Dermis blood vessel endothelial cell (primary cell): ENCODE measurements around the gene MELTF. TPM values are rescaled to one million over a fixed set of nuclear protein-coding genes. Genes with fewer than 3 reads are reported as not detected.

Experiments used
- DNase-seq: peaks from one replicate; pipeline ENCODE4 v3.0.0; 2010
- total RNA-seq: library from RNA; depleted of rRNA; stranded (reverse); fragments of >200 nt; gene quantifications from 2 replicates; pipeline ENCODE4 v1.2.3, GENCODE V29; 2014

The MELTF gene
- total RNA-seq, 1 donor from 2014 or later: 2.0 TPM

DNA sequence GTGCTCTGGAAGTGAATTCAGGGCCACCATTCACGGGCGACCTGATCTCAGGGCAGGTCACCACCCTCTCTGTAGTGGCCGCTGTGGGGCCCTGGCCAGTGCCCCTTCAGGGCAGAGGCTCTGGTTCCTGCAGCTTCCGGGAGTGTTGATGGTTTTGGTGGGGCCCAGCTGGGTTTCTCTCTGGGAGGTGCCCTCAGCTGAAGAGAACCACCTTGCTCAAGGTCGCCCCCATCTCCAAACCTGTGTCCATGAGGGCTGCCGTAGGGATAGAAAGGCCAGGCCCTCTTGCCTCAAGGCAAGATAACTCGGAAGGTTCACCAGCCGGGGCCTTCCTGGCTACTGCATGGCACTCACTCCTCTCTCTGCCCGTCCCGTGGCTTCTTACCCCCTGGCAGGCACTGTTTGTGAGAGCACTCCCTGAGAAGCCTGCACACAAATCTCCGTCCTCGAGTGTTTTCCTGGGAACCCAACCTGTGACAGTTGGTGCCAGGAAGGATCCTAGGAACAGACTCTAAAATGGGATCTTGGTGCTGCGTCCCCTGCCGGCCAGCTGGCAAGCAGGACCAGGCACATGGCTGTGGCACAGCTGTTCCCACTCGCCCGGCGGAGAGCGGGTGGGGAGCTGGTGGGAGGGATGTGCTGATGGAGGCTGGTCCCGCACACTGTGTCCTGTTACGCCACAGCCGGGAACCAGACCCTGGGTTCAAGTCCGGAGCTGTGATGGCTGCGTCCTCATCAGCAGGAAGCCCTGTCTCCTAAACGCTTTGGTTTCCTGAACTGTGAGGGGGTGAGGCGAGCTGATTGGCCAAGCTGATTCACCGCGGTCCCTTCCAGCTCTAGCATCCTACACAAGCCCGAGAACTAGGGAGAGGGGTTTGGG lies 37.8 kb downstream of the MELTF start:
- DNase-seq: no peak

DNA sequence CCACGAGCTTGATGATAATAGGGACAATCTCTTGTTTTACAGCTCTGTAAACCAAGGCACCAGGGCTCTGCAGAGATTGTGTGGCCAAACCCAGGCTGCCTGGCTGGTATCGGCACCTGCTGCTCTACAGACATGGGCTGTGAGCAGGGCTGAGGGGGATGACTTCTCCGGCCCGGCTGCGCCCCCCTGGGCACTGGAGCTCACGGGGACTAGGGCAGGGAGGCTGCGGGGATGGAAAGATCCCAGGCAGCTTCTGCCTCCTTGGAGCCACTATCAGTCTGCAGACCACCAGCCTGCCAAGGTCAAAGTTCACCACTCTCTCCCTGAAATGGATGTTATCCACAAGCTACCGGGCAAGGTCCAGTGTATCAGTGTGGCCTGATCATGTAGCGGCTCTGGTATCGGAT lies 39.0 kb downstream of the MELTF start:
- no peak for DNase-seq

DNA sequence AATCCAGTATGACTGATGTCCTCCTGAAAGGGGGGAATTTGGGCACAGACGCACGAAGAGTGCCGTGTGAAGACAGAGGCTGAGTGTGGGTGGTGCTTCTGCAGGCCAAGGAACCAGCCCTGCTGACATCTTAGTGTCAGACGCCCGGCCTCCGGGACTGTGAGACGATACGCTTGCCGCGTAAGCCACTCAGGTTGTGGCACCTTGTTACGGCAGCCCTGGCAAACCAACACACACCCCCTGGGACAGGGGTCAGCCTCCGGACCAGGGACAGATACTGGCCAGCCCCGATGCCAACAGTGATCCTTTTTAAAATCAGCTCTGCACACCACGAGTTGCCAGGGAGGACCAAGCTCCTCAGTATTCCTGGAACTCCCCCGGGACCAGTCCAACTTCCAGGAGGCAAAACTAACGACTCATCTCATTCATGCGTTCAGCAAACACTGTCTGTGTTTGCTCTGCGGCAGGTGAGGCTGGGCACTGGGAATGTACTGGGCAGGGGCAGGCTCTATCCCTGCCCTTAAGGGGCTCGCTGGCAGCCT lies 39.8 kb downstream of the MELTF start:
- no peak for DNase-seq

DNA sequence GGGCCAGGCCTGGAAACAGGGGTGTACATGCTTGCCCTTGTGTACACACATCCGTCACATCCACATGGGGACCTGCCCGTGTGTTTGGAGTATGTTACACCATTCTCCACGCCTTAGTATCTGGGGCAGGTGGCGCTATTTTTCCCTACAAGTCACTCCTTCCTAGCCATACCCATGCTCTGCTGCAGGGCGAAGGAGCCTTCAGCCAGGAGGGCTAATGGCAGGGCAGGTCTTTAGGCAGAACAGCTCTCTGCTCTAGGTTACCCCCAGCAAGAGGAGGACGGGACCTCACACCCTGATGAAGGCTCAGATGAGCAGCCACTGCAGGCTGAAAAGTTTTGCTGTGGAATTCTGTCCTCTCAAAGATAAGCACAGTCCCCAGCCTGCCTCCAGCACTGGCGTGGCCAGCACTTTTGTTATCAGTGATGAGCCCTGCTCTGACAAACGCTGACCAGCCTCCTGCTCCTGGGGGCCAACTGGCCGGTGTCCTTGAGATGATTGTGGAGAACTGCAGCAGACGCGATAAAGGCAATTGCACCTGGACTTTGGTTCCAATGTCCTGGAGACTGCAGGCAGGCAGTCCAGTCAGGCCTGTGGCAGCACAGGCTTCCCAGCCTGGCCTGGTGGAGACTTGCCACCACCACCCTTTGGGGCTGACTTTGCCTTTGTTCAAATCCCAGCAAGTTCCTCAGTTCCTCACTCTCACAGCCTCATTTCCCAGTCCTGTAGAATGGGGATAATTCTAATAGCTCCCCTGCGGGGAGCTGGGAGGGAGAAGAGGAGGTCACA lies 41.2 kb downstream of the MELTF start:
- DNase-seq: no peak

DNA sequence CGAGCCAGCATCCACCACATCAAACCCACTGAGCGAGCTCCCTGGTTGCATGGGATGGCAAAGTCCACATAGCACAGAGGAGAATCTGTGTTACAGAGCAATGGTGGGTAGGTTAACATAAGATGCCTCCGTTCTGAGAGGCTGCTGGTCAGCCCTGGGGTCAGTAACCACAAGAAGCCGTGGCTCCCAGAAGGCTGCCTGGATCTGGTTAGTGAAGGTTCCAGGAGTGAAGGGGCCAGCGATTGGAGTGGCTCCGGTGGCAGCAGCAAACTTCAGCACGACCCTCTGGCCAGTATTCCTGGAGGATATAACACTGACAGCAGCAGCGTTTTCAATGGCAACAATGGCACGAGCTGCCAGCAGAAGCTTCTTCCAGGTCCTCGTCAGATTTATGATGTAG lies 42.6 kb downstream of the MELTF start:
- DNase-seq: no peak

DNA sequence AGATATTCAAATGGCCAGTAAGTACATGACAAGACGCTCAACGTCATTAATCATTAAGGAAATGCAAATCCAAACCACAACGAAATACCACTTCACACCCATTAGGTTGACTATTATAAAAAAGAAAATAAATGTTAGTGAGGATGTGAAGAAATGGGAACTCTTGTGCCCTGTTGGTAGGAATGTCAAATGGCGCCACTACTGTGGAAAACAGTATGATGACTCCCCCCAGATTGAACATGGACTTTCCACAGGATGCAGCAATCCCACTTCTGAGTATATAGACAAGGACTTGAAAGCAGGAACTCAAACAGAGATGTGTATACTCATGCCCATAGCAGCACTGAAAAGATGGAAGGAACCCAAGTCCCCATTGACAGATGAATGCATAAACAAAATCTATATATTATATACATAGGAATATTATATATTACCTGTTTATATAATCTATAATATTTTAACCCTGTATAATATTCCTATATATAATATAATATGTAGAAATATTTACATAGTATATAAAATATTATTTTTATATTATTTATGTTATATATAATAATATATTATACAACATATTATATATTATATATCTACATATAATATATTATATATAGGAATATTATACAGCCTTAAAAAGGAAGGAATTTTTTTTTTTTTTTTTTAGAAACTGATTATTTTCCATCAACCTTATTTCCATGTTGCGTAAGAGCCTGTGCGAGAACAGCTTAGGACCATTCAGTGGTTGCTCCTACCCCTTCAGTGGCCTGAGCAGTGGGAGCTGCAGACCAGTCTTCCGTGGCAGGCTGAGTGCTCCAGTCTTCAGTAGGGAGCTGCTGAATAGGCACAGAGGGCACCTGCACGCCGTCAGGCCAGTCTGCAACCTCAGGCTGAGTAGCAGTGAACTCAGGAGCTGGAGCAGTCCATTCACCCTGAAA lies 43.4 kb downstream of the MELTF start:
- DNase-seq: no peak

DNA sequence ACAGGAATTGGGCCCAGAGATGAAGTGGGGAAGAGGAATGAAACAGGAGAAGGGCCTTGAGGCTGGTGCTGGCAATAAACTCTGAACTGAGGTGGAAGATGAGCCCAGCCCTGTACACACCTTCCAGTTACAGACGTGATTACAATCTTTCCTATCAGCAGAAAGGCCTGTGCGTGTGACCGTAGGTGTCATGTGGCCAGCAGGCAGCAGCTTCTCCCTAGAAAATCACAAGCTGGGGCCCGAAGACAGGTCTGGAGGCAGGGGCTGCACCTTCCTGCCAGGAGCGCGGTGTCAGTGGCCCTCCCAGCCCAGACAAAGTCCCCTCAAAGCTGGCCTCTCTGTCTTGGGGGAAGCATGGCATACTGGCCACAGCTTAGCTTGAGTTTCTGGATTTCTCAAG lies 44.3 kb downstream of the MELTF start:
- no peak for DNase-seq

DNA sequence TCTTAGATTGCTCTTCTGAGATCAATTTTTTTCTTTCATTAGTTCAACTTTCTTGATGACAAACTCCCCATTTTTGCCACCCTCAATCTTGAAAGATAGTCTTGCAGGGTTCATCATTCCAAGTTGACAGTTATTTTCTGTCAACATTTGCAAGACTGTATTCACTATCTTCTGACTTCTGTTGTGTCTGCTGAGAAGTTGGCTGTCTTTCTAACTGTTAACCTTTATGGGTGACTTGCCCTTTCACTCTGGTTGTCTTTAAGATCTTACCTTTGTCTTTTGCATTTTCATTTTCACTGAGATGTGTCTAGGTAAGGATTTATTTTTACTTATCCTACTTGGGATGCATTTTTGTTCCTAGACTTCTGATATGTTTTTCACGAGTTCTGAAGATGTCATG lies 46.4 kb downstream of the MELTF start:
- DNase-seq: no peak

DNA sequence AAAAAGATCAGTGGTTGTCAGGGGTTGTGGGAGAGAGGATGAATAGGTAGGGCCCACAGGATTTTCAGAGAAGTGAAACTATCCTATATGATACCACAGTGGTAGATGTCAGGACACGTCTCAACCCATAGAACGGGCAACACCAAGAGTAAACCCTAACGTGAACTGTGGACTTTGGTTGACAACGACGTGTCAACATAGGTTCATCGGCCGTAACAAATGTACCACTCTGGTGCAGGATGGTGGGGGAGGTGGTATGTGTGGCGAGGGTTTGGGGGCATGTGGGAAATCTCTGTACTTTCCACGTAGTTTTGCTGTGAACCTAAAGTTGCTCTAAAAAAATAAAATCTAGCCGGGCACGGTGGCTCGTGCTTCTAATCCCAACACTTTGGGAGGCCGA lies 48.0 kb downstream of the MELTF start:
- DNase-seq: no peak

DNA sequence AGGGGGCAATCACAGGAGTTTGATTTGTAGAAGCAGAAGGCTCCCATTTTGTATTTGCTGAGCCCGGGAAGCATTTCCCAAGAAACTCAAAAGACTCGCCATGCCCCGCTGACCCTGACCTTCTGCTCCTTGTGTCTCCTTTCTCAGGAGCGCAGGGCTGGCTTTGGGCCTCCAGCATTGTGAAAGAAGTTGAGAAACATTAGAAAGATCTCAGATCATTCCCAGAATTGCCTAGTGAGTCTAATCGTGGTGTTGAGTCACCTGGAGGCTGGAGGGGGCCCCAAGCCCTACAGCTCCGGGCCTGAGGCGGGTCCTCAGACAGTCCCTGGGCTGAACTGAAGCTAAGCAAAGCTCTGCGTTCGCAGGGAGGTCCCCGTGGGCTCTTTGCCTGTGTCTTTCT lies 50.1 kb downstream of the MELTF start:
- no peak for DNase-seq

DNA sequence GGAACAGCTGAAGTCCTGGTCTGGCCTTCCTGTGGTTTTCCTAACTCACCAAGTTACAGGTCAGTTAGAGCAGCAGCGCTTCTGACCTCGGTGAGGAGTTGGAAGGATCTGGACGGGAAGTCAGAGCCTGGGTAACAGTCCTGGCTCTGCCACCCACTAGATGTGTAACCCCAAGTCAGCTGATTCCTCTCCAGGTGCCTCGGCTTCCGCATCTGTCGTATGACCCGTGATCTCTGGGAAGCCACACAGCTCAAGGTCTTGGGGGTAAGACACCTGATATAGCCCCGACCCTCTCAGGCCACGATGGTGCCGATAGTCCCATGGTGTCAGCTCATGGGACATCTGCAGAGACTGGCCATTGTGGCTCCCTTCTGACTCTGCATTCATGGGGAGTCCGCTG lies 52.7 kb downstream of the MELTF start:
- DNase-seq: no peak

DNA sequence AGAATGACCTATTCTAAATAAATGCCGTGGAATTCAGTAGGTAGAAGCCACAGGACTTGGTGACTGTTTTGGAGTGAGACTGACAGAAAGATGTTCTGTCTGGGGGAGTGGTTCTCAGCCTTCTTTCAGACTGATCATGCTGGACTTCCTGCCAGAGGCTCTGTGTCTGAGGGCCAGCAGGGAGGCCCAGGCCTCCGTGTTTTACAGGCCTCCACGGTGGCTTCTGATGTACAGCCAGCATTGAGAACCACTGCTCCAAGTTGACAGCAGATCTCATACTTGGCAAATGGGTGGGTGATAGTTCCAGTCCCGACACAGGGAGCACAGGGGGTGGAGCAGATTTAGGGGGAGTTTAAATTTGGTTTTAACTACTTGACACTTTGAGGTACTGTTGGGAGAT lies 54.3 kb downstream of the MELTF start:
- no peak for DNase-seq

DNA sequence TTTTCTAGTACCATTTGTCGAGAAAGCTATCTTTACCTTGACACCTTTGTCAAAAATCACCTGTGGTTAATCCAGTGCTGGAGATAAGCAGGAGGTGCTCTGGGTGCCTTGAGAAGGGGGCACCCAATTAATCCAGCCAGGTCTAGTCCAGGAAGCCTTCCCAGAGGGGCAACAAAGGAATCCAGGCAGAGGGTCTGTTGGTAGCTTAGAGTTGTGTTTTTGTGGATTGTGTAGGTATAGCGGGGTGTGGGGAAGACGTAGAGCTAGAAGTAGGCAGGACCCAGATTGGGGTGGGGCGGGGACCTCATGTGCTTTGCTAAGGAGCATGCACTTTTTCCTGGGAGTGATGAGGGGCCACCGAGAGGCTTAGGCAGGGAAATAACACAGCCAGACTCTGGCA lies 55.0 kb downstream of the MELTF start:
- no peak for DNase-seq

DNA sequence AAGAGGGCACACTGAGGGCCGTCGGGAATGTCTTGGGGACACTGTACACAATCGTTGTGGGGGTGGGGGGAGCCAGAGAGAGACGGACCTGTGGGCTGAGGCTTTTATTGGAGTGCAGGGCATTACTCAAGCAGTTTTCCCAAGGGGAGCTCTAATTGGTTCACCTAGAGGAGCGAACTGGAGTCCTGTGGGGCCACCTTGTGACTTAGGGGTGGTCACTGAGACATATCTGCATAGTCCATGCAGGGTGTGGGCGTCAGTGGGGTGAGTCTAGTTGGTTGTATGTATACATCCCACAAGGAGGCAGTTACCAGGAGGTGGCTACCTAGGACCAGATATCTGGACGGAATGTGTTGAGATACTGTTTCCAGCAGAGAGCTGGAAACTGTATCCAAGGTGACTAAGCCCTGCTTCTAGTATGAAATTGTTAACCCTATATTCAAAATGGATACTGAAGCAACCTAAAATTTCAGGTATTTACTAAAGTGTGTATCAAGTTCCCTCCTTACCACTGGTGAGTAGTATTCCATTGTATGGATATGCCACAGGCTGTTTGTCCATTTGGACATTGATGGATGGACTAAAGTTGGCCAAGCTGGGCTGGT lies 58.4 kb downstream of the MELTF start:
- no peak for DNase-seq

DNA sequence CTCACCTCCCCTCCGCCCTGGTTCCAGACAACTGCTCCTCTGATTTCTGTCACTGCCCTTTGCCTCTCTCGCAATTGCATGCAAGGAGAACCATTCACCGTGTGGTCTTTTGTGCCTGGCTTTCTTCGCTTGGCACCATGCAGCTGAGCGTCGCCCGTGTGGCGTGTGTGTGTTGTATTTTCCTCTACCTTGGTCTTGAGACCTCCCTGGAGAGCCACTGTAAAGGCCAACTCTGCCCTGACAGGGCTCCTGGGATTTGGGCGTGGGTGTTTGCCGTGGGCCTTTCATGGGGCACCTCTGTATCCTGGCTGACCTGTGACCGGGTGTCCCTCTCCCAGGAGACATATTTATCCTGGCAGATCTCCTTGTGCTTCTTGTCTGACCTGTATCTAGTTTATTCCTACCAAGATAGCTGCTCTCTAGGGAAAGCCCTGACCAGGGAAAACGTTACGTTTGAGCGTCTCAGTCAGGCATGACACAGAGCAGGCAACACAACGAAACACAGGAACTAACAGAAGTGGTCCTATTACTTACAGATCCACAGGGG lies 59.0 kb downstream of the MELTF start:
- DNase-seq: no peak

DNA sequence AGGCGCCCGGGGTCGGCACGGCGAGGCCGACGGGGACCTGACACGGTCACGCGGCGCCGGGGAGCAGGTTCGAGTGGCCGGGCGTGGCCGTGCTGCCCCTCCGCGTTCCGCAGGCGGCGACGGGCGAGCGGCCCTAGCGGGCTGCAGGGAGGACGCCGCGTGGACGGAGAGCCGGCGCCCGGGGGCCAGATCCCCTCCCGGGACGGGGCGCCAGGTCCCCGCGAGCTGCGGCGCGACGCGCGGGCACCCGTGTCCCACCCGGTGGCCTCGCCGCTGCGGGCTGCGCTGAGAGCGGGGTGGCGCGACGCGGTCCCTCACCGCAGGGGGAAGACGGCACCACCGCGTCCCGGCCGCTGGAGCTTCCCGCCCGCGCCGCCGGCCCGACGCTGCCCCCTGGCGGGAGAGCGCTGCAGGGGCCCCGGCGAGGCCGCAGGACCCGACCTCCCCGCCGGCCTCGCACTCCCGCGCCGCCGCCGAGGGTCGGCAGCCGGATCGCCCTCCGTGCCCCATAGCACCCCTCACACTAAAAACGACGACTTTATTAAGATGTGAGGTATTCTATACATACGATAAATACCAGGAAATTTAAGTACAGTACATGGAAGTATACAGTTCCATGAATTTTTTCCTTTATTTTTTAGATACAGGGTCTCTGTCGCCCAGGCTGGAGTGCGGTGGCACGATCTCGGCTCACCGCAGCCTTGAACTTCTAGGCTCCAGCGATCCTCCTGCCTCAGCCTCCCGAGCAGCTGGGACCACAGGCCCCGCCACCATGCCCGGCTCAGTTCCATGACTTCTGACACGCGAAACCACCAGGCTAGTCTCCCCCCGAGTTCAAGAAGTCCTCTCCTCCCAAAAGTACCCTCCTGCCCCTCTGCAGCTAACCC lies 59.7 kb downstream of the MELTF start:
- DNase-seq: peak; percentile 77

DNA sequence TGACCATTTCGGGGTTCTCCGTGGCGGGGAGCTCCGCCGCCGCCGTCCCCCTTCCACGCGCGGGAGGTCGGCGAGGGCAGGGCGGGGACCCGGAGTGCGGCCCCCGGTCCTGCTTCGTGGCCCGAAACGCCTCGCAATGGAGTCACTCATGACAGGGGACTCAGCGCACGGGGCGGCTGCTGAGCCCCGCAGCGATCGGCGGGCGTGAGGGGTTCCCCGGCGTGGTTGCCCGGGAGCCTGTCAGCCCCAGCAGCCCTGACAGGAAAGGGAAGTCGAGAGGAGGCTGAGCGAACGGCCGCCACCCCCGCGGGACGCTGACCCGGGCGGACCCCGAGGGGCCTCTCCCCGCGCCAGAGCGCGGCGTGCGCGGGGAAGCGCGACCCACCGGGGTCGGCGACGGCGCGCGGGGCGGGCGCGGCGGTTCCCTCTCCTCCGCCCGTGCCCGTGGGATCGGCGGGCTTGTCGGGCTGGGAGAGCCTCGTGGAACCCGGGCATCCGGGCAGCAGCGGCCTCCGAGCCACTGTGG lies 60.4 kb downstream of the MELTF start:
- peak; percentile 45 for DNase-seq

DNA sequence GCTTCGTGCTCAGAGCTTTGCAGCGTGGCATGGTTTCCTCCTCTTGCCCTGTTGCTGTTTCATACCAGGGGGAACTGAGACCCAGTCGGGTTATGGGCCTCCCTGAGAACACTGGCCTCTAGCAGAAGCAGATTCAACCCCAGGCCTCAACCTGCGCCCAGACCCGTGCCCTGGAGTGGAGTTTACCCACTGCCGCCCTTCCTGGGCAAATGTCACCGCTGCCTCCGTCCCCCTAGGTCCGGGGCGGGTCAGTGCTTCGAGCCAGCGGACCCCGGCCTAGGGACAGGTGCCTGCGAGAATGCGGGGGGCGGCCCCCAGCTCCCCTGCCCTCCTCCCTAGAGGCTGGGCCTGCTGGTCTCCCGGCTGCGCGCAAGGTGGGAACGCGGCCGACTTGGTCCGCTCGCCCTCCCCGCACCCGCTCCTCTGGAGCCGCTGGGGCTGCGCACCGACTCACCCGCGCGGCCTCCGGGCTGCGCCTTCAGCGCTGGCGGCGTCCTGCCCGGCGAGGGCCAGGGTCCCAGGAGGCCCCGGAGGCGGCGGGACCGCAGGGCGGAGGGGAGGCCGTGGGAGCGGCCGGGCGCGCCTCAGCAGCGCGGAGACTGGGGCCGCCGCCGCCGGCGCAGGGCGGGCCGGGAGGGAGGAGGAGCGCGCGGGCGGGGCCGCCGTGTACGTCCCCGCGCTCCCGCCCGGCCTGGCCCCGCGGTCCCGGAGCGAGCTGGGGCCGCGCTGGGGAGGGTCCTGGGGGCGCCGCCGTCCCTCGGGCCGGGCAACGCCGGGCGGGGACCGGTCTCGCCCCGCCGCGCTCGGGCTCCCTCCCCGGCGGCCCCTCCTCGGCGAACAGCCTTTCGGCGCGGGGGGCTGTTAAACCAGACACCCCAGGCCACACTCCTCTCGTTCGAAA lies 61.1 kb downstream of the MELTF start, which contains the start of gene PIGZ:
Gene PIGZ (minus strand): TSS at position 601 of the 901 bp plus-strand sequence. CDS start 16,802 bp downstream, outside the sequence.
- DNase-seq: peak; percentile 56
